Measurements from ENCODE around the gene FPGT. TPM values are rescaled to one million over a fixed set of nuclear protein-coding genes. Genes with fewer than 3 reads are reported as not detected.
"Not testable (repeated sequence)": the region's sequence is repeated elsewhere in the genome, so short reads cannot be mapped to it uniquely, and the experiment has no call there.

FPGT gene
- total RNA-seq: 10 to 100 TPM in 2 of 3 donors, 1 to 10 TPM in 1; 9.3 to 11.9 (median 11.8) TPM

GRCh38 chr1:74197657-74198552 lies at the start of gene FPGT, which contains the start of gene LRRIQ3:
FPGT (plus strand) TSS chr1:74198242; CDS start chr1:74198279, 37 bp downstream.
LRRIQ3 (minus strand) TSS chr1:74198176; CDS start chr1:74183684, 14,492 bp downstream.
- ATAC-seq (peak; percentile 95 to 96), DNase-seq (peak; percentile 95)
- no peaks in the 10 kb centered on the region for H3K9me3 Mint-ChIP-seq
- peaks cover 22% of the 10 kb centered on the region for H3K4me1 Mint-ChIP-seq (ENCODE audit: low read depth)
- peak within 1 kb of the TSS; percentile 91 for H3K4me3 Mint-ChIP-seq
- peaks cover 6% of the 10 kb centered on the region for H3K36me3 Mint-ChIP-seq (ENCODE audit: insufficient read depth)
- H3K27me3 Mint-ChIP-seq (ENCODE audit: low read depth): no peaks in the 10 kb centered on the region

- peaks cover 3% of the 10 kb centered on the region for H3K9me3 Mint-ChIP-seq
- no peak overlapping the region for H3K4me3 Mint-ChIP-seq
- H3K36me3 Mint-ChIP-seq (ENCODE audit: insufficient read depth): no peaks in the 10 kb centered on the region
- H3K4me1 Mint-ChIP-seq (ENCODE audit: low read depth): no peaks in the 10 kb centered on the region
- DNase-seq (no peak), ATAC-seq (no peak)
- H3K27me3 Mint-ChIP-seq (ENCODE audit: low read depth): no peaks in the 10 kb centered on the region
Measured at GRCh38 chr1:74160046-74160445, 38.0 kb upstream of the FPGT start.

GRCh38 chr1:74161497-74161896 lies 36.5 kb upstream of the FPGT start:
- ATAC-seq: no peak
- no peak for DNase-seq
- peaks cover 10% of the 10 kb centered on the region for H3K9me3 Mint-ChIP-seq
- no peaks in the 10 kb centered on the region for H3K36me3 Mint-ChIP-seq (ENCODE audit: insufficient read depth)
- H3K27me3 Mint-ChIP-seq (ENCODE audit: low read depth): no peaks in the 10 kb centered on the region
- no peak overlapping the region for H3K4me3 Mint-ChIP-seq
- no peaks in the 10 kb centered on the region for H3K4me1 Mint-ChIP-seq (ENCODE audit: low read depth)

- DNase-seq (no peak), ATAC-seq (no peak)
- Mint-ChIP-seq H3K27me3 (ENCODE audit: low read depth) (no peaks in the 10 kb centered on the region), H3K4me3 (no peak overlapping the region), H3K36me3 (ENCODE audit: insufficient read depth) (no peaks in the 10 kb centered on the region), H3K9me3 (peaks cover 11% of the 10 kb centered on the region), H3K4me1 (ENCODE audit: low read depth) (no peaks in the 10 kb centered on the region)
Measured at GRCh38 chr1:74162333-74162732, 35.7 kb upstream of the FPGT start.

GRCh38 chr1:74174423-74174822 lies 23.6 kb upstream of the FPGT start:
- not testable (repeated sequence) for ATAC-seq
- H3K9me3 Mint-ChIP-seq: peaks cover 37% of the 10 kb centered on the region

GRCh38 chr1:74180490-74180889 lies 17.6 kb upstream of the FPGT start:
- no peaks in the 10 kb centered on the region for H3K4me1 Mint-ChIP-seq (ENCODE audit: low read depth)
- H3K4me3 Mint-ChIP-seq: no peak overlapping the region
- no peaks in the 10 kb centered on the region for H3K27me3 Mint-ChIP-seq (ENCODE audit: low read depth)
- peaks cover 6% of the 10 kb centered on the region for H3K9me3 Mint-ChIP-seq
- H3K36me3 Mint-ChIP-seq (ENCODE audit: insufficient read depth): peaks cover 6% of the 10 kb centered on the region
- DNase-seq: no peak
- ATAC-seq: no peak

More at GRCh38 chr1:74174423-74174822, 23.6 kb upstream of the FPGT start:
- not testable (repeated sequence) for H3K36me3 Mint-ChIP-seq (ENCODE audit: insufficient read depth); H3K27me3 Mint-ChIP-seq (ENCODE audit: low read depth); DNase-seq; H3K4me3 Mint-ChIP-seq; H3K4me1 Mint-ChIP-seq (ENCODE audit: low read depth)

GRCh38 chr1:74193908-74194307 lies 4.1 kb upstream of the FPGT start:
- no peak for DNase-seq
- Mint-ChIP-seq H3K4me3 (no peak overlapping the region), H3K9me3 (peaks cover 6% of the 10 kb centered on the region), H3K27me3 (ENCODE audit: low read depth) (no peaks in the 10 kb centered on the region), H3K4me1 (ENCODE audit: low read depth) (peaks cover 15% of the 10 kb centered on the region), H3K36me3 (ENCODE audit: insufficient read depth) (no peaks in the 10 kb centered on the region)
- no peak for ATAC-seq

GRCh38 chr1:74195339-74195738 lies 2.7 kb upstream of the FPGT start:
- ATAC-seq (no peak), DNase-seq (no peak)
- no peaks in the 10 kb centered on the region for H3K27me3 Mint-ChIP-seq (ENCODE audit: low read depth)
- H3K36me3 Mint-ChIP-seq (ENCODE audit: insufficient read depth): no peaks in the 10 kb centered on the region
- peaks cover 22% of the 10 kb centered on the region for H3K4me1 Mint-ChIP-seq (ENCODE audit: low read depth)
- H3K9me3 Mint-ChIP-seq: peaks cover under 1% of the 10 kb centered on the region
- no peak overlapping the region for H3K4me3 Mint-ChIP-seq

GRCh38 chr1:74197255-74197654 lies 787 bp upstream of the FPGT start:
- peak overlapping the region; percentile 91 for H3K4me3 Mint-ChIP-seq
- no peaks in the 10 kb centered on the region for H3K9me3 Mint-ChIP-seq
- DNase-seq (no peak), ATAC-seq (peak in 1 of 2 donors; percentile 12)
- H3K4me1 Mint-ChIP-seq (ENCODE audit: low read depth): peaks cover 22% of the 10 kb centered on the region
- H3K27me3 Mint-ChIP-seq (ENCODE audit: low read depth): no peaks in the 10 kb centered on the region
- peaks cover 6% of the 10 kb centered on the region for H3K36me3 Mint-ChIP-seq (ENCODE audit: insufficient read depth)

GRCh38 chr1:74199504-74199903 lies 1.5 kb downstream of the FPGT start:
- no peaks in the 10 kb centered on the region for H3K9me3 Mint-ChIP-seq
- no peak for DNase-seq
- H3K4me3 Mint-ChIP-seq: peak overlapping the region; percentile 91
- H3K27me3 Mint-ChIP-seq (ENCODE audit: low read depth): no peaks in the 10 kb centered on the region
- no peak for ATAC-seq
- peaks cover 22% of the 10 kb centered on the region for H3K4me1 Mint-ChIP-seq (ENCODE audit: low read depth)
- H3K36me3 Mint-ChIP-seq (ENCODE audit: insufficient read depth): peaks cover 9% of the 10 kb centered on the region

- Mint-ChIP-seq H3K27me3 (ENCODE audit: low read depth) (no peaks in the 10 kb centered on the region), H3K4me3 (no peak overlapping the region), H3K9me3 (peaks cover under 1% of the 10 kb centered on the region), H3K36me3 (ENCODE audit: insufficient read depth) (peaks cover 24% of the 10 kb centered on the region), H3K4me1 (ENCODE audit: low read depth) (peaks cover under 1% of the 10 kb centered on the region)
- ATAC-seq (no peak), DNase-seq (no peak)
Measured at GRCh38 chr1:74205266-74205665, 7.2 kb downstream of the FPGT start.

- no peaks in the 10 kb centered on the region for H3K27me3 Mint-ChIP-seq (ENCODE audit: low read depth)
- peaks cover 4% of the 10 kb centered on the region for H3K9me3 Mint-ChIP-seq
Measured at GRCh38 chr1:74215229-74215628, 17.2 kb downstream of the FPGT start.

GRCh38 chr1:74222701-74223100 lies 24.7 kb downstream of the FPGT start:
- no peaks in the 10 kb centered on the region for H3K4me1 Mint-ChIP-seq (ENCODE audit: low read depth)
- ATAC-seq (no peak), DNase-seq (no peak)
- peaks cover 46% of the 10 kb centered on the region for H3K9me3 Mint-ChIP-seq
- peaks cover 13% of the 10 kb centered on the region for H3K36me3 Mint-ChIP-seq (ENCODE audit: insufficient read depth)
- H3K27me3 Mint-ChIP-seq (ENCODE audit: low read depth): no peaks in the 10 kb centered on the region
- H3K4me3 Mint-ChIP-seq: no peak overlapping the region

More at GRCh38 chr1:74215229-74215628, 17.2 kb downstream of the FPGT start:
- Mint-ChIP-seq H3K36me3 (ENCODE audit: insufficient read depth) (peaks cover 5% of the 10 kb centered on the region), H3K4me3 (no peak overlapping the region), H3K4me1 (ENCODE audit: low read depth) (no peaks in the 10 kb centered on the region)
- DNase-seq: no peak
- no peak for ATAC-seq

GRCh38 chr1:74223453-74223852 lies 25.4 kb downstream of the FPGT start:
- Mint-ChIP-seq H3K4me3 (no peak overlapping the region), H3K9me3 (peaks cover 50% of the 10 kb centered on the region), H3K36me3 (ENCODE audit: insufficient read depth) (peaks cover 13% of the 10 kb centered on the region), H3K4me1 (ENCODE audit: low read depth) (no peaks in the 10 kb centered on the region), H3K27me3 (ENCODE audit: low read depth) (no peaks in the 10 kb centered on the region)
- ATAC-seq (no peak), DNase-seq (no peak)

- ATAC-seq (no peak), DNase-seq (no peak)
- Mint-ChIP-seq H3K27me3 (ENCODE audit: low read depth) (no peaks in the 10 kb centered on the region), H3K36me3 (ENCODE audit: insufficient read depth) (no peaks in the 10 kb centered on the region), H3K4me3 (no peak within 1 kb of the TSS), H3K9me3 (peaks cover 9% of the 10 kb centered on the region), H3K4me1 (ENCODE audit: low read depth) (no peaks in the 10 kb centered on the region)
Measured at GRCh38 chr1:74235153-74235552, 37.1 kb downstream of the FPGT start, which contains the start of gene TNNI3K. TNNI3K (plus strand) TSS chr1:74235387; CDS start chr1:74235452, 65 bp downstream.

Measured in activated T-cell treated with anti-CD3 and anti-CD28 coated beads, Interleukin-2, amount 50 U/mL, for 4 hours (primary cell).